HepG2 (cell line): ENCODE measurements around the gene HDGF. TPM values are rescaled to one million over a fixed set of nuclear protein-coding genes. Genes with fewer than 3 reads are reported as not detected.

Source experiments
- ATAC-seq: fragments of 200-7000 bp; cut with Tn5 transposase; 3 replicates; pipeline ENCODE4 v1.9.1; 2020; ENCODE audit warnings: mild to moderate bottlenecking, moderate library complexity
- BruUV-seq: library from RNA; stranded (reverse); fragments of 400-500 nt; replicated peaks from 2 replicates; lab custom pipeline; 2021; lab: Mats Ljungman, UMichigan
- CTCF ChIA-PET: fragments of 300-600 bp; formaldehyde crosslinking; extraction: SDS; loops from one replicate; lab custom pipeline; 2021; ENCODE audit warnings: low total read pairs, inconsistent platforms, low intra/inter-chr PET ratio; lab: Yijun Ruan, JAX
- POLR2A ChIA-PET: fragments of 350-600 bp; sonication (Branson Sonifier 250); formaldehyde crosslinking; loops from one replicate; lab custom pipeline; 2020; ENCODE audit warnings: antibody characterized with exemption, inconsistent platforms; lab: Yijun Ruan, JAX
- DNase-seq: peaks from one replicate; pipeline ENCODE4 v3.0.0-alpha.2; 2015; ENCODE audit warnings: low spot score
- FAIRE-seq: peaks from 3 replicates; lab custom pipeline; 2011; peaks lifted over from hg19 to GRCh38; lab: Jason Lieb, UNC
- H2AFZ ChIP-seq: one replicate; pipeline ENCODE4 v1.6.1; 2011; ENCODE audit warnings: low read length, inconsistent platforms
- H3K27ac ChIP-seq: fragments of 300-600 bp; 3 replicates; pipeline ENCODE4 v1.8.0; 2011; ENCODE audit warnings: mixed run types, mild to moderate bottlenecking, mixed read lengths, low read length, inconsistent platforms; ENCODE audit not compliant: insufficient read depth; ENCODE audit errors: extremely low read length
- H3K27me3 ChIP-seq, 2 experiments: fragments of 200-600 bp in 1 of 2; 2 replicates in 1 of 2; 3 replicates in 1 of 2; pipeline versions ENCODE4 v1.6.0 to v1.8.0; 2011; ENCODE audit warnings: low read length in 2 of 2, mild to moderate bottlenecking in 2 of 2, moderate library complexity in 2 of 2, inconsistent platforms in 1 of 2; ENCODE audit not compliant: insufficient read depth in 2 of 2, control insufficient read depth in 1 of 2
- H3K36me3 ChIP-seq, 2 experiments: fragments of 200-600 bp in 1 of 2; replicated peaks in 1 of 2; 2 replicates in 1 of 2; 3 replicates in 1 of 2; pipeline versions ENCODE4 v1.5.1 to v1.8.0; 2011; ENCODE audit warnings: low read length in 2 of 2, inconsistent platforms in 1 of 2; ENCODE audit not compliant: insufficient read depth in 2 of 2, control insufficient read depth in 1 of 2
- H3K4me1 ChIP-seq: 2 replicates; pipeline ENCODE4 v1.5.1; 2012; ENCODE audit warnings: low read length, inconsistent platforms; ENCODE audit not compliant: insufficient read depth
- H3K4me2 ChIP-seq: 2 replicates; pipeline ENCODE4 v1.6.0; 2011; ENCODE audit warnings: low read depth, low read length, inconsistent platforms
- H3K4me3 ChIP-seq, 3 experiments: fragments of 200-600 bp in 1 of 3; sonication (generic), shearing (Covaris generic) in 1 of 3; replicated peaks in 1 of 3; 2 replicates each; pipeline ENCODE4 v1.5.1; 2011 to 2016; ENCODE audit warnings: low read length in 3 of 3, inconsistent platforms in 2 of 3, low read depth in 2 of 3, mild to moderate bottlenecking in 2 of 3, control low read depth in 1 of 3, mixed read lengths in 1 of 3; ENCODE audit not compliant: insufficient read depth in 1 of 3
- H3K79me2 ChIP-seq: one replicate; pipeline ENCODE4 v1.6.1; 2011; ENCODE audit warnings: low read length, inconsistent platforms; ENCODE audit not compliant: insufficient read depth
- H3K9ac ChIP-seq: 2 replicates; pipeline ENCODE4 v1.6.0; 2011; ENCODE audit warnings: mild to moderate bottlenecking, low read depth, low read length, inconsistent platforms; ENCODE audit not compliant: insufficient read depth
- H3K9me3 ChIP-seq: 2 replicates; pipeline ENCODE4 v1.5.1; 2012; ENCODE audit warnings: mild to moderate bottlenecking, low read length
- H4K20me1 ChIP-seq: 2 replicates; pipeline ENCODE4 v1.6.0; 2011; ENCODE audit warnings: inconsistent platforms, mild to moderate bottlenecking, low read length, moderate library complexity; ENCODE audit not compliant: insufficient read depth
- DDIT3 ChIP-seq: sonication (generic); formaldehyde crosslinking; IDR thresholded peaks from 2 replicates; pipeline ENCODE4 v1.4.0; 2020; ENCODE audit warnings: mild to moderate bottlenecking, missing genetic modification reagents
- PATZ1 ChIP-seq: sonication (generic); formaldehyde crosslinking; IDR thresholded peaks from 2 replicates; pipeline ENCODE4 v1.4.0; 2020; ENCODE audit warnings: missing genetic modification reagents
- RCOR2 ChIP-seq: IDR thresholded peaks from 2 replicates; pipeline ENCODE4 v1.6.1; 2016; ENCODE audit warnings: missing biosample characterization, missing genetic modification reagents
- TOE1 ChIP-seq: sonication (generic); formaldehyde crosslinking; IDR thresholded peaks from 2 replicates; pipeline ENCODE4 v1.4.0; 2020; ENCODE audit warnings: mild to moderate bottlenecking, missing genetic modification reagents
- WGBS: methylation state at CpG from one replicate; pipeline ENCODE4 v1.1.6; 2017; ENCODE audit warnings: low lambda C conversion rate; 5-methylcytosine and 5-hydroxymethylcytosine counted together
- in situ Hi-C: cut with HindIII; loops from 2 replicates; pipeline ENCODE4 v1.10.0; 2017; ENCODE audit warnings: low pct_unique_long_range_greater_than_20kb; ENCODE audit not compliant: extremely low pct_ligation_motif_present
- intact Hi-C: fragments of 100-400 bp; cut with micrococcal nuclease; formaldehyde crosslinking; loops from one replicate; pipeline ENCODE4 v1.10.0; 2022; ENCODE audit not compliant: unreplicated experiment
- polyA plus RNA-seq, 8 experiments: library from polyadenylated mRNA; depleted of rRNA in 3 of 8; stranded (reverse) in 7 of 8; unstranded in 1 of 8; fragments of >200 nt; fragmentation: Illumina TruSeq in 4 of 8; extraction: Trizol in 4 of 8; gene quantifications; 2 replicates each; pipeline versions ENCODE4 v1.2.1 to v1.2.3, GENCODE V29; 2011 to 2016; ENCODE audit warnings: low read depth in 4 of 8, missing spikeins in 1 of 8, mixed read lengths in 1 of 8; ENCODE audit not compliant: insufficient read depth in 1 of 8
- total RNA-seq, 5 experiments: library from RNA; depleted of rRNA; stranded (reverse); fragments of >200 nt; fragmentation: Illumina TruSeq; extraction: Trizol; gene quantifications; 2 replicates each; pipeline ENCODE4 v1.2.3, GENCODE V29; 2016; ENCODE audit warnings: low read depth in 1 of 5

The HDGF gene
- total and polyA plus RNA-seq, 2 of the 13 experiments (the other 11 are each of a cell fraction or from before 2014, with no cell fraction given), result 156 to 196 TPM

GRCh38 chr1:156744786-156745419 is 6.6 kb downstream of the HDGF start (continued):
- TF ChIP-seq DDIT3 (CRISPR knock-in tag) (no peak), PATZ1 (CRISPR knock-in tag) (no peak)

- peaks cover 13% of the 10 kb centered on the region for H4K20me1 ChIP-seq
- no TSS peak for BruUV-seq
- ChIA-PET CTCF (no interaction called here), POLR2A (no interaction called here)
- H3K79me2 ChIP-seq, result peaks cover 51% of the 10 kb centered on the region
- H2AFZ ChIP-seq, result no peak overlapping the region
- H3K27ac ChIP-seq, result no peak overlapping the region
- H3K4me3 ChIP-seq, result no peak overlapping the region
- no peak overlapping the region for H3K9ac ChIP-seq
- no peak for FAIRE-seq
- no peak for TF ChIP-seq TOE1 (CRISPR knock-in tag)
- TF ChIP-seq RCOR2 (CRISPR knock-in tag), result no peak
- ATAC-seq, result no peak
- in situ Hi-C loops (no loop called here), intact Hi-C loops (no loop called here)
- H3K9me3 ChIP-seq, result no peaks in the 10 kb centered on the region
- 97% methylated on average over 7 of the region's 12 CpGs for WGBS
- H3K36me3 ChIP-seq, result peaks cover 10 to 37% of the 10 kb centered on the region in 2 experiments; a peak in 4 of 5 replicates
- H3K27me3 ChIP-seq, result no peaks in the 10 kb centered on the region; a peak in 1 of 5 replicates
- peaks cover 54% of the 10 kb centered on the region for H3K4me1 ChIP-seq
- no peak overlapping the region for H3K4me2 ChIP-seq
- DNase-seq, result no peak
Observed at GRCh38 chr1:156744344-156744743, 7.1 kb downstream of the HDGF start.
